Colonic mucosa (tissue), 4 donors: Measurements from ENCODE around the gene FES. TPM values are rescaled to one million over a fixed set of nuclear protein-coding genes. Genes with fewer than 3 reads are reported as not detected.

Experiments
- DNase-seq: peaks from one replicate; pipeline ENCODE4 v3.0.0-alpha.2; 2020
- H3K27ac ChIP-seq: fragments of 200-600 bp; one replicate; pipeline ENCODE4 v1.8.0; 2021
- H3K27me3 ChIP-seq: fragments of 200-600 bp; one replicate; pipeline ENCODE4 v1.8.0; 2021
- H3K36me3 ChIP-seq: fragments of 200-600 bp; one replicate; pipeline ENCODE4 v1.8.0; 2021
- H3K4me1 ChIP-seq: fragments of 200-600 bp; one replicate; pipeline ENCODE4 v1.8.0; 2021; ENCODE audit warnings: mild to moderate bottlenecking
- H3K4me3 ChIP-seq: fragments of 200-600 bp; one replicate; pipeline ENCODE4 v1.8.0; 2021
- H3K9ac ChIP-seq, 2 donors: one replicate each; pipeline ENCODE4 v1.7.0; 2013; ENCODE audit warnings: control low read depth in 2 of 2, low read depth in 2 of 2, low read length in 2 of 2
- H3K9me3 ChIP-seq: fragments of 200-600 bp; one replicate; pipeline ENCODE4 v1.8.0; 2021
- intact Hi-C: fragments of 100-400 bp; cut with DNase I; formaldehyde crosslinking; loops from one replicate; pipeline ENCODE4 v1.14.1; 2022
- total RNA-seq, 2 donors: library from RNA; stranded (reverse); fragmentation: NEBNext Ultra II Directional in 1 of 2; extraction: Animal tissue kit (Norgen Biotek cat#: 25700) in 1 of 2; gene quantifications; one replicate each; pipeline ENCODE4 v1.2.1, GENCODE V29; 2021
- TF ChIP-seq, protein P1 (sequence below): fragments of 200-600 bp; IDR thresholded peaks from one replicate; pipeline ENCODE4 v1.8.0; 2022; ENCODE audit warnings: antibody characterized with exemption, mild to moderate bottlenecking
- donor health status: healthy.
- donor health status: DM: no; HTN: no; CAD: no.
- donor health status: DM: no; HTN: no; CAD: no.

FES gene
- total RNA-seq, 2 donors from 2014 or later = 6.5 to 8.8 TPM

DNA sequence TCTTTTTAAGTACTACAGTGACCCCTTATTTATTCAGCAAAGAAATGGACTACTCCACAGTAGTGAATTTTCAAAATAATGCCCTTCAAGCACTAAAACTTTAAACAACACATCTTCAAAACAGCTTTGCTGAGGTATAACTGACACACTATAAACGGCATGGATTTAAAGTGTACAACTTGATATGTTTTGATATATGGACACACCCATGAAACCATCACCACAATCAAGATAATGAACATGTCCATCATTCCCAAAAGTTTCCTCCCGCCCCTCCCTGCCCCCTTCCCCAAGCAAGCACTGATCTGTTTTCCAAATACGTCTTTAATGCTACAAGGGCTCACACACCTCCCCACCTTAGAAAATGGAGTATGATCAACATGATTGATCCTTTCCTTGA is 17.5 kb upstream of the FES start:
- Histone ChIP-seq H3K36me3 (no peaks in the 10 kb centered on the region), H3K4me1 (peaks cover 21% of the 10 kb centered on the region), H3K4me3 (no peak overlapping the region), H3K27me3 (no peaks in the 10 kb centered on the region), H3K27ac (no peak overlapping the region), H3K9me3 (no peaks in the 10 kb centered on the region), H3K9ac (no peak overlapping the region)
- DNase-seq = no peak
- TF ChIP-seq, protein P1, sequence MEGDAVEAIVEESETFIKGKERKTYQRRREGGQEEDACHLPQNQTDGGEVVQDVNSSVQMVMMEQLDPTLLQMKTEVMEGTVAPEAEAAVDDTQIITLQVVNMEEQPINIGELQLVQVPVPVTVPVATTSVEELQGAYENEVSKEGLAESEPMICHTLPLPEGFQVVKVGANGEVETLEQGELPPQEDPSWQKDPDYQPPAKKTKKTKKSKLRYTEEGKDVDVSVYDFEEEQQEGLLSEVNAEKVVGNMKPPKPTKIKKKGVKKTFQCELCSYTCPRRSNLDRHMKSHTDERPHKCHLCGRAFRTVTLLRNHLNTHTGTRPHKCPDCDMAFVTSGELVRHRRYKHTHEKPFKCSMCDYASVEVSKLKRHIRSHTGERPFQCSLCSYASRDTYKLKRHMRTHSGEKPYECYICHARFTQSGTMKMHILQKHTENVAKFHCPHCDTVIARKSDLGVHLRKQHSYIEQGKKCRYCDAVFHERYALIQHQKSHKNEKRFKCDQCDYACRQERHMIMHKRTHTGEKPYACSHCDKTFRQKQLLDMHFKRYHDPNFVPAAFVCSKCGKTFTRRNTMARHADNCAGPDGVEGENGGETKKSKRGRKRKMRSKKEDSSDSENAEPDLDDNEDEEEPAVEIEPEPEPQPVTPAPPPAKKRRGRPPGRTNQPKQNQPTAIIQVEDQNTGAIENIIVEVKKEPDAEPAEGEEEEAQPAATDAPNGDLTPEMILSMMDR = no peak
- intact Hi-C loops = no loop called here

DNA sequence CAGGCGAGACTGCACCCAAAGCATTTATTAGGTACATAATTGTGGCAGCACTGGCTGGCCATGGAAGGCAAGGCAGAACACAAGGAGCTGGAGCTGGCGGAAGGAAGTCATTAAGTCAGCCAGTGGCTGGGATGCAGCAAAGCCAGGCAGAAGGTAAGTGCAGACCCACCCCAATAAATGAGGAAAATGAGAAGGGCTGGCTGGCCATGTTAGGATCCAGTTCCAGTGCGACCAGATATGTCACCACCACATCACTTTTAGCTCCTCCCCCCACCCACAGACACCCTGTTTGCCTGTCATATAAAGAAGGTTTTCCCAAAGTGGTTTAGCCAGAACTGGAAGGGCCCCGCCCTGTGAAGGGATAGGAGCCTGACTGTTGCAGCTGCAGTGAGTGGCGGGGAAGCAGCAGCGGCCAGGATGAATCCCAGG is 16.0 kb upstream of the FES start, which contains the start of gene FURIN:
Gene FURIN, plus strand, starts transcription at position 328 of the 429 bp plus-strand sequence. CDS start 7,153 bp downstream, outside the sequence.
- H3K9ac ChIP-seq = peak within 1 kb of the TSS in 1 of 2 donors; percentile 85
- peak within 1 kb of the TSS; percentile 88 for H3K27ac ChIP-seq
- peak; percentile 89 for DNase-seq

DNA sequence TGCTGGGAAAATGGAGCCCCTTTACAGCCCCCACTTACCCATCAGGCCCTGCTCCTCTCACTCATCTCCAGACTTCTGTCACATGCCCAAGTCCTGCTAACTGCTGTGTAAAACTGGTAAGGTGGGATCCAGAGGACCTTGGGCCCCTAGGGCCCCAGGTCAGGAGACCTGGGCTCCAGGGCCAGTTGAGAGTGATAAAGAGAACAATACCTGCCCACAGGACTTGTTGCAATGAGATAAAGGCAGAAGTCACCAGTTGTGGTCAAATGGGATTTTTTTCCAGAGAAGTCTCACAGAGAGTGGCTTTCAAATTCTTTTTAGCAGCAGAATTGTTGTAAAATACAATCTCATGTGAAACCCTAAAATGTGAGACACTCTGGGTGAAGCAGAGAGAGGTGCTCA is 15.2 kb upstream of the FES start:
- peaks cover 38% of the 10 kb centered on the region for H3K4me1 ChIP-seq
- peak overlapping the region in 1 of 2 donors; percentile 85 for H3K9ac ChIP-seq
- H3K27me3 ChIP-seq = no peaks in the 10 kb centered on the region
- H3K9me3 ChIP-seq = no peaks in the 10 kb centered on the region
- TF ChIP-seq, protein P1 = no peak
- DNase-seq = no peak
- H3K36me3 ChIP-seq = no peaks in the 10 kb centered on the region
- H3K4me3 ChIP-seq = no peak overlapping the region
- intact Hi-C loops = no loop called here
- H3K27ac ChIP-seq = peak overlapping the region; percentile 88

More for the DNA sequence above, 16.0 kb upstream of the FES start, which contains the start of gene FURIN:
- Histone ChIP-seq H3K9me3 (no peaks in the 10 kb centered on the region), H3K27me3 (no peaks in the 10 kb centered on the region), H3K36me3 (no peaks in the 10 kb centered on the region), H3K4me3 (no peak within 1 kb of the TSS), H3K4me1 (peaks cover 29% of the 10 kb centered on the region)
- intact Hi-C loops = no loop called here
- TF ChIP-seq, protein P1 = no peak

DNA sequence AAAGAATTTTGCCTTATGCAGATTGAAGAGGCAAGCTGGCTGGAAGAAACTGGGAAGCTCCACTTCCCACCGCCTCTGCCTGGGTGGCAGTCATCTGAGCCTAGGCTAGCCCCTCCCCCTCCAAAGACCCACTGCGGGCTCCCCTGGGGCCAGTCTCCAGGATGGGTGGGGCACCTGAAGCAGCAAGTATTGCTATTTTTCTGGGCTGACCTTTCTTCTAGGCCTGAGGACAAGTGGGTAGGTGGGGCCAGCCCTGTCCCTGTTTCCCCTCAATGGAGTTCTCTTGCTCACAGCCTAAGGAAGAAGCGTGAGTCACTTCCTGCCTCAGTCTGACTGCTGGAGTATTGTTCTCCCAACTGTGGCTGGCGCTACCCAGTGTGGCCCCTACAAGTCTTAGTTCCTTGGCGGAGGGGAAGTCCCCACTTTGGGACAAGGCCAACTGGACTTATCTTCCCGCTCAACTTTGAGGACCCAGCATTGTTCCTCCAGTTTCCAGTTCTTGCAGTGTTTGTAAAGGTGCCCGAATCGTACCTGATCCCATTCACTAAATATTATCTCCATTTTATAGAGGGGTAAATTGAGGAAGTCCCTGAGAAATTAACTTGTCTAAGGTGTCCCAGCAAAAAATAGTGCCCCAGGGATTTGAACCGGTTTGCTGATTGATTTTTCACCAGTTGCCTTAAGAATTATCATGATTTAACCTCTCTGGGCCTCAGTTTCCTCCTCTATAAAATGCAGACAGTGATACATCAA is 14.5 kb upstream of the FES start:
- H3K27me3 ChIP-seq = no peaks in the 10 kb centered on the region
- no peaks in the 10 kb centered on the region for H3K9me3 ChIP-seq
- H3K4me1 ChIP-seq = peaks cover 40% of the 10 kb centered on the region
- peak overlapping the region; percentile 88 for H3K27ac ChIP-seq
- TF ChIP-seq, protein P1 = no peak
- intact Hi-C loops = no loop called here
- no peak overlapping the region for H3K4me3 ChIP-seq
- H3K9ac ChIP-seq = peak overlapping the region in 1 of 2 donors; percentile 85
- peak; percentile 72 for DNase-seq
- no peaks in the 10 kb centered on the region for H3K36me3 ChIP-seq

DNA sequence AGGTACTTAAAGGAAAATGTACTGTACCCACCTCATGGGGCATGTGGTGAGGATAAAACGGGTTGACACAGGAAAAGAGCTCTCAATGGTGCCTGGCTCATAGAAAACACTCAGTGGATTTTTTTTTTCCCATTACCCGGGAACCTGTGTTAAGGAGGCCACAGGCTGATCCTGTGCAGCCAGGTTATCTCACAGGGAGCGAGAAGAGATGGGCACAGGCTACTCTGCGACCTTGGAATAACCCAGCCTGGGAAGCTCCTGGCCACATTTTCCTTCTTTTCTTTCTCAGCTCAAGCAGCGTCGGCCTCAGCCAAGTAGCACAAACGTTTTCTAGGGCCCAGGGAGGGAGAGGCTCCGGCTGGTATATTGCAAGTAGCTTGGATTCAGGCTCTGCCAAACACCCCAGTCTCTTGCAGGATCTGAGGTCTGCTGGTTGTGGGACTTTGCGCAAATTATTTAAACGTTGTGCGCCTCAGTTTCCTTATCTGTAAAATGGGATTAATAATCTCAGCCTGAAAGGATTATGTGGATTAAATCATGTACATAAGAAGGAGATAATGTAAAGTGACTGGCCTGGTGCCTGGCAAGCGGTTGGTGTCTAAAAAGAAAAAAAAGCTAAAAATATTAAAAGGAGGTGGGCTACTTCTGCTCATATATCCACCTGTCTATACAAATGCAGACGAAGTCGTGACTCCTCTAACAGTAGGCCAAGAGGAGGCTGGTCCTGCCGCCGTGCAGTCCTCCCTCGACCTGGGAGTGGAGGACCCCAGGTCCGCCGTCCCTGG is 13.8 kb upstream of the FES start:
- no peaks in the 10 kb centered on the region for H3K36me3 ChIP-seq
- H3K9me3 ChIP-seq = no peaks in the 10 kb centered on the region
- peak overlapping the region; percentile 88 for H3K27ac ChIP-seq
- TF ChIP-seq, protein P1 = no peak
- H3K4me1 ChIP-seq = peaks cover 40% of the 10 kb centered on the region
- DNase-seq = peak; percentile 36
- peak overlapping the region; percentile 85 to 93 for H3K9ac ChIP-seq
- H3K4me3 ChIP-seq = peak overlapping the region; percentile 81
- no peaks in the 10 kb centered on the region for H3K27me3 ChIP-seq
- intact Hi-C loops = no loop called here
